PC-9 (cell line): ENCODE data around the gene UNG. TPM values are rescaled to one million over a fixed set of nuclear protein-coding genes. Genes with fewer than 3 reads are reported as not detected.

Experiments used
- BruUV-seq: library from RNA; stranded (reverse); fragments of 400-500 nt; replicated peaks from 2 replicates; lab custom pipeline; 2021; lab: Mats Ljungman, UMichigan
- CTCF ChIA-PET: fragments of 300-600 bp; sonication (Branson Sonifier 250); formaldehyde crosslinking; loops from one replicate; lab custom pipeline; 2022; ENCODE audit warnings: antibody characterized with exemption; lab: Charles Lee
- POLR2A ChIA-PET: fragments of 300-600 bp; sonication (Branson Sonifier 250); formaldehyde crosslinking; loops from one replicate; lab custom pipeline; 2022; ENCODE audit warnings: antibody characterized with exemption; ENCODE audit not compliant: unreplicated experiment; lab: Charles Lee
- DNase-seq, 2 experiments: peaks; one replicate each; pipeline versions ENCODE4 v3.0.0 to v3.0.0-alpha.2; 2015 to 2022; ENCODE audit warnings: mixed read lengths in 1 of 2
- H2AFZ ChIP-seq: fragments of 200-600 bp; sonication (generic); 2 replicates; pipeline ENCODE4 v1.8.1; 2017; ENCODE audit warnings: antibody characterized with exemption
- H3F3A ChIP-seq: fragments of 200-600 bp; sonication (generic); 2 replicates; pipeline ENCODE4 v1.8.1; 2017; ENCODE audit warnings: antibody characterized with exemption, mild to moderate bottlenecking, low read depth; ENCODE audit not compliant: insufficient read depth
- H3K27ac ChIP-seq: fragments of 200-600 bp; sonication (generic); 2 replicates; pipeline ENCODE4 v1.6.1; 2016; ENCODE audit warnings: mixed run types
- H3K27me3 ChIP-seq: fragments of 200-600 bp; sonication (generic); 2 replicates; pipeline ENCODE4 v1.6.1; 2016; ENCODE audit warnings: low read depth, mixed run types; ENCODE audit not compliant: insufficient read depth
- H3K36me3 ChIP-seq: fragments of 200-600 bp; sonication (generic); 2 replicates; pipeline ENCODE4 v1.6.1; 2016; ENCODE audit warnings: low read depth, mixed run types
- H3K4me1 ChIP-seq: fragments of 200-600 bp; sonication (generic); replicated peaks from 2 replicates; pipeline ENCODE4 v1.6.1; 2016; ENCODE audit warnings: mixed run types; ENCODE audit not compliant: insufficient read depth
- H3K4me2 ChIP-seq: fragments of 200-600 bp; sonication (generic); 2 replicates; pipeline ENCODE4 v1.6.1; 2017; ENCODE audit warnings: mixed run types
- H3K4me3 ChIP-seq: fragments of 200-600 bp; sonication (generic); 2 replicates; pipeline ENCODE4 v1.6.1; 2016; ENCODE audit warnings: mixed run types
- H3K79me2 ChIP-seq: fragments of 200-600 bp; sonication (generic); 2 replicates; pipeline ENCODE4 v1.6.1; 2017; ENCODE audit warnings: low read depth, mixed run types
- H3K9me2 ChIP-seq: fragments of 200-600 bp; sonication (generic); 2 replicates; pipeline ENCODE4 v1.8.1; 2017; ENCODE audit warnings: mild to moderate bottlenecking; ENCODE audit not compliant: insufficient read depth
- H3K9me3 ChIP-seq: fragments of 200-600 bp; sonication (generic); 2 replicates; pipeline ENCODE4 v1.8.1; 2016; ENCODE audit warnings: low read depth; ENCODE audit not compliant: insufficient read depth
- H4K20me1 ChIP-seq: fragments of 200-600 bp; sonication (generic); 2 replicates; pipeline ENCODE4 v1.8.1; 2017; ENCODE audit not compliant: insufficient read depth
- EZH2 ChIP-seq: fragments of 200-600 bp; sonication (generic); IDR thresholded peaks from 2 replicates; pipeline ENCODE4 v1.8.0; 2017; ENCODE audit warnings: antibody characterized with exemption, low read depth
- intact Hi-C: fragments of 100-400 bp; cut with micrococcal nuclease; formaldehyde crosslinking; loops from one replicate; pipeline ENCODE4 v1.10.0; 2022; ENCODE audit not compliant: unreplicated experiment
- total RNA-seq: library from RNA; stranded (reverse); gene quantifications from 2 replicates; pipeline ENCODE4 v1.2.3, GENCODE V29; 2021
- TF ChIP-seq, protein P1 (sequence below): fragments of 200-600 bp; sonication (generic); conservative IDR thresholded peaks from 2 replicates; pipeline ENCODE4 v1.6.1; 2017; ENCODE audit warnings: mixed run types, antibody characterized with exemption, mild to moderate bottlenecking, moderate library complexity

Gene UNG
- total RNA-seq, 1 experiment from 2014 or later: 54.9 TPM

DNA sequence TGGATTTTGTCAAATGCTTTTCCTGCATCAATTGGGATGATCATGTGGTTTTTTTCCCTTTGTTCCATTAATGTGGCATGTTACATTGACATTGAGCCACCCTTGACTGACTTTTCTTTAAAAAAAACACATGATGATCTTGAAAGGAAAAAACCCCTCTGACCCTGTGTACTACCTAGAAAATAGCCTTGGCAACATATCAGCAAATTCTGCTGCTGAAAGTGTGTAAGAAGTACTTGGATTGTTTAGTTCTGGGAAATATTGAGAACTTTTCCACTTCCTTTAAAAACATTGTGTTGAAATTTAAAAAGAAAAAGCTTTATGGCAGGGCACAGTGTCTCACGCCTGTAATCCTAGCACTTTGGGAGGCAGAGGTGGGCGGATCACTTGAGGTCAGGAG lies 39.7 kb downstream of the UNG start:
- intact Hi-C loops: no loop called here
- TF ChIP-seq EZH2: no peak
- TF ChIP-seq, protein P1, sequence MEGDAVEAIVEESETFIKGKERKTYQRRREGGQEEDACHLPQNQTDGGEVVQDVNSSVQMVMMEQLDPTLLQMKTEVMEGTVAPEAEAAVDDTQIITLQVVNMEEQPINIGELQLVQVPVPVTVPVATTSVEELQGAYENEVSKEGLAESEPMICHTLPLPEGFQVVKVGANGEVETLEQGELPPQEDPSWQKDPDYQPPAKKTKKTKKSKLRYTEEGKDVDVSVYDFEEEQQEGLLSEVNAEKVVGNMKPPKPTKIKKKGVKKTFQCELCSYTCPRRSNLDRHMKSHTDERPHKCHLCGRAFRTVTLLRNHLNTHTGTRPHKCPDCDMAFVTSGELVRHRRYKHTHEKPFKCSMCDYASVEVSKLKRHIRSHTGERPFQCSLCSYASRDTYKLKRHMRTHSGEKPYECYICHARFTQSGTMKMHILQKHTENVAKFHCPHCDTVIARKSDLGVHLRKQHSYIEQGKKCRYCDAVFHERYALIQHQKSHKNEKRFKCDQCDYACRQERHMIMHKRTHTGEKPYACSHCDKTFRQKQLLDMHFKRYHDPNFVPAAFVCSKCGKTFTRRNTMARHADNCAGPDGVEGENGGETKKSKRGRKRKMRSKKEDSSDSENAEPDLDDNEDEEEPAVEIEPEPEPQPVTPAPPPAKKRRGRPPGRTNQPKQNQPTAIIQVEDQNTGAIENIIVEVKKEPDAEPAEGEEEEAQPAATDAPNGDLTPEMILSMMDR: no peak
- ChIA-PET CTCF (interaction anchor here (0.6 kb wide), 1 partner anchor 16 kb away, joined by 3 read pairs; no protein-coding TSS in a partner anchor), POLR2A (no interaction called here)
- no peak overlapping the region for H3K4me3 ChIP-seq
- no peaks in the 10 kb centered on the region for H4K20me1 ChIP-seq
- DNase-seq: no peak
- H3K27ac ChIP-seq: no peak overlapping the region
- peaks cover 55% of the 10 kb centered on the region for H3K27me3 ChIP-seq
- no TSS peak for BruUV-seq
- H3K36me3 ChIP-seq: no peaks in the 10 kb centered on the region
- H3F3A ChIP-seq: no peaks in the 10 kb centered on the region
- H2AFZ ChIP-seq: no peak overlapping the region
- H3K9me3 ChIP-seq: no peaks in the 10 kb centered on the region
- H3K4me1 ChIP-seq: no peaks in the 10 kb centered on the region
- no peaks in the 10 kb centered on the region for H3K9me2 ChIP-seq
- no peaks in the 10 kb centered on the region for H3K79me2 ChIP-seq
- no peak overlapping the region for H3K4me2 ChIP-seq

DNA sequence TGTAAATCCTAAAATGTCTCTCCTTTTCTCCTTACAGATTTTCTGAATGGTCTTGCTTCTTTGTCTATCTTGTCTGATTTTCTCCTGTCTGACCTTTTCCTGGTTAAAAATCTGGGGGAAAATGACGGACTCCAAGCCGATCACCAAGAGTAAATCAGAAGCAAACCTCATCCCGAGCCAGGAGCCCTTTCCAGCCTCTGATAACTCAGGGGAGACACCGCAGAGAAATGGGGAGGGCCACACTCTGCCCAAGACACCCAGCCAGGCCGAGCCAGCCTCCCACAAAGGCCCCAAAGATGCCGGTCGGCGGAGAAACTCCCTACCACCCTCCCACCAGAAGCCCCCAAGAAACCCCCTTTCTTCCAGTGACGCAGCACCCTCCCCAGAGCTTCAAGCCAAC lies 42.0 kb downstream of the UNG start:
- no peaks in the 10 kb centered on the region for H4K20me1 ChIP-seq
- H3K27ac ChIP-seq: no peak overlapping the region
- POLR2A ChIA-PET: no interaction called here

DNA sequence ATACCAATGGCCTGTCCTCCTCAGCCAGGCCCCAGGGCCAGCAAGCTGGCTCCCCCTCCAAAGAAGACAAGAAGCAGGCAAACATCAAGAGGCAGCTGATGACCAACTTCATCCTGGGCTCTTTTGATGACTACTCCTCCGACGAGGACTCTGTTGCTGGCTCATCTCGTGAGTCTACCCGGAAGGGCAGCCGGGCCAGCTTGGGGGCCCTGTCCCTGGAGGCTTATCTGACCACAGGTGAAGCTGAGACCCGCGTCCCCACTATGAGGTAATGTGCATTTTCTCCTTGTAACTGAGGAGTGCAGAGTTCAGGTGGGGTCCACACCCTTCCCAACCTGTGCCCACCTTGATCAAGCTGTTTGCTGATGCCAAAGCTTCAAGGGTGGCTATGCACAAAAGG lies 42.4 kb downstream of the UNG start:
- H3K9me3 ChIP-seq: no peaks in the 10 kb centered on the region
- ChIA-PET CTCF (no interaction called here), POLR2A (no interaction called here)
- H3K4me3 ChIP-seq: no peak overlapping the region
- no peaks in the 10 kb centered on the region for H3K9me2 ChIP-seq
- no peak for TF ChIP-seq EZH2
- TF ChIP-seq, protein P1: no peak
- no peaks in the 10 kb centered on the region for H3F3A ChIP-seq
- DNase-seq: no peak
- no TSS peak for BruUV-seq
- no peak overlapping the region for H3K4me2 ChIP-seq
- peaks cover 32% of the 10 kb centered on the region for H3K27me3 ChIP-seq
- no peak overlapping the region for H3K27ac ChIP-seq
- H3K36me3 ChIP-seq: no peaks in the 10 kb centered on the region
- H2AFZ ChIP-seq: no peak overlapping the region
- no peaks in the 10 kb centered on the region for H4K20me1 ChIP-seq
- H3K79me2 ChIP-seq: no peaks in the 10 kb centered on the region
- intact Hi-C loops: no loop called here
- H3K4me1 ChIP-seq: no peaks in the 10 kb centered on the region

More for the DNA sequence above, 42.0 kb downstream of the UNG start:
- Histone ChIP-seq H3K36me3 (no peaks in the 10 kb centered on the region), H2AFZ (no peak overlapping the region), H3K4me2 (no peak overlapping the region), H3K27me3 (peaks cover 37% of the 10 kb centered on the region), H3K9me2 (no peaks in the 10 kb centered on the region), H3K79me2 (no peaks in the 10 kb centered on the region), H3K4me3 (no peak overlapping the region), H3F3A (no peaks in the 10 kb centered on the region), H3K9me3 (no peaks in the 10 kb centered on the region), H3K4me1 (no peaks in the 10 kb centered on the region)
- DNase-seq: no peak
- no peak for TF ChIP-seq EZH2
- TF ChIP-seq, protein P1: no peak
- intact Hi-C loops: no loop called here
- CTCF ChIA-PET: no interaction called here
- BruUV-seq: no TSS peak
